Liver (tissue), 9 donors: ENCODE measurements around the gene MEX3B. TPM values are rescaled to one million over a fixed set of nuclear protein-coding genes. Genes with fewer than 3 reads are reported as not detected.

Source experiments
- DNase-seq: peaks from one replicate; pipeline ENCODE4 v3.0.0-alpha.2; 2017; ENCODE audit warnings: low spot score
- H3K27ac ChIP-seq, 2 donors: one replicate each; pipeline ENCODE4 v1.7.0; 2013; ENCODE audit warnings: inconsistent platforms in 2 of 2, low read length in 2 of 2, control low read depth in 1 of 2, low read depth in 1 of 2, mild to moderate bottlenecking in 1 of 2
- H3K27me3 ChIP-seq, 4 donors: one replicate each; pipeline versions ENCODE4 v1.6.1 to v1.7.0; 2013; ENCODE audit warnings: low read length in 3 of 4, inconsistent platforms in 1 of 4, mild to moderate bottlenecking in 1 of 4, moderate library complexity in 1 of 4; ENCODE audit not compliant: control insufficient read depth in 4 of 4, insufficient read depth in 4 of 4
- H3K36me3 ChIP-seq, 4 donors: one replicate each; pipeline versions ENCODE4 v1.6.1 to v1.7.0; 2013; ENCODE audit warnings: low read length in 3 of 4, mild to moderate bottlenecking in 3 of 4, low read depth in 1 of 4, moderate library complexity in 1 of 4; ENCODE audit not compliant: control insufficient read depth in 4 of 4, insufficient read depth in 3 of 4
- H3K4me1 ChIP-seq, 4 donors: one replicate each; pipeline versions ENCODE4 v1.6.1 to v1.7.0; 2013; ENCODE audit warnings: low read length in 3 of 4, mild to moderate bottlenecking in 3 of 4, moderate library complexity in 1 of 4; ENCODE audit not compliant: control insufficient read depth in 4 of 4, insufficient read depth in 4 of 4
- H3K4me3 ChIP-seq, 3 donors: one replicate each; pipeline versions ENCODE4 v1.6.1 to v1.7.0; 2013; ENCODE audit warnings: low read length in 3 of 3, control low read depth in 1 of 3, low read depth in 1 of 3, mild to moderate bottlenecking in 1 of 3
- H3K9ac ChIP-seq, 2 donors: one replicate each; pipeline ENCODE4 v1.7.0; 2013; ENCODE audit warnings: low read length in 2 of 2, mild to moderate bottlenecking in 2 of 2, moderate library complexity in 2 of 2, control low read depth in 1 of 2, low read depth in 1 of 2
- H3K9me3 ChIP-seq, 4 donors: one replicate each; pipeline versions ENCODE4 v1.6.1 to v1.7.0; 2013; ENCODE audit warnings: low read length in 3 of 4; ENCODE audit not compliant: control insufficient read depth in 4 of 4
- ATF3 ChIP-seq: IDR thresholded peaks from 2 replicates; pipeline ENCODE4 v1.6.1; 2016; ENCODE audit warnings: antibody characterized with exemption
- CTCF ChIP-seq: fragments of 150-350 bp; IDR thresholded peaks from 2 replicates; pipeline ENCODE4 v1.5.1; 2017; ENCODE audit warnings: improper control_type of control experiment, low read depth, low read length; ENCODE audit not compliant: missing input control
- EGR1 ChIP-seq, 2 donors: IDR thresholded peaks; 2 replicates each; pipeline ENCODE4 v1.6.1; 2016 to 2018; ENCODE audit warnings: antibody characterized with exemption in 2 of 2, low read depth in 2 of 2
- FOXA1 ChIP-seq: IDR thresholded peaks from 2 replicates; pipeline ENCODE4 v1.6.1; 2016; ENCODE audit warnings: antibody characterized with exemption
- GABPA ChIP-seq, 2 donors: IDR thresholded peaks in 1 of 2; conservative IDR thresholded peaks in 1 of 2; 2 replicates each; pipeline ENCODE4 v1.6.1; 2016; ENCODE audit warnings: antibody characterized with exemption in 2 of 2, mild to moderate bottlenecking in 1 of 2, moderate library complexity in 1 of 2
- HNF4A ChIP-seq, 2 donors: conservative IDR thresholded peaks; 2 replicates each; pipeline ENCODE4 v1.6.1; 2016; ENCODE audit warnings: antibody characterized with exemption in 2 of 2, mild to moderate bottlenecking in 2 of 2
- HNF4G ChIP-seq: IDR thresholded peaks from 2 replicates; pipeline ENCODE4 v1.6.1; 2016; ENCODE audit warnings: antibody characterized with exemption
- JUND ChIP-seq, 2 donors: IDR thresholded peaks; 2 replicates each; pipeline ENCODE4 v1.6.1; 2016; ENCODE audit warnings: antibody characterized with exemption in 2 of 2
- MAX ChIP-seq: IDR thresholded peaks from 2 replicates; pipeline ENCODE4 v1.6.1; 2016; ENCODE audit warnings: antibody characterized with exemption
- NR2F2 ChIP-seq: IDR thresholded peaks from 2 replicates; pipeline ENCODE4 v1.6.1; 2016; ENCODE audit warnings: antibody characterized with exemption
- RAD21 ChIP-seq, 2 donors: IDR thresholded peaks; 2 replicates each; pipeline ENCODE4 v1.6.1; 2016; ENCODE audit warnings: antibody characterized with exemption in 2 of 2, mild to moderate bottlenecking in 2 of 2
- RXRA ChIP-seq, 2 donors: IDR thresholded peaks; 2 replicates each; pipeline ENCODE4 v1.6.1; 2017 to 2018; ENCODE audit warnings: antibody characterized with exemption in 2 of 2, mild to moderate bottlenecking in 1 of 2
- SP1 ChIP-seq: IDR thresholded peaks from 2 replicates; pipeline ENCODE4 v1.6.1; 2018; ENCODE audit warnings: antibody characterized with exemption, mild to moderate bottlenecking
- TAF1 ChIP-seq: conservative IDR thresholded peaks from 2 replicates; pipeline ENCODE4 v1.6.1; 2016; ENCODE audit warnings: antibody characterized with exemption, mild to moderate bottlenecking
- YY1 ChIP-seq: IDR thresholded peaks from 2 replicates; pipeline ENCODE4 v1.6.1; 2016; ENCODE audit warnings: antibody characterized with exemption, mild to moderate bottlenecking
- WGBS: extraction: QIAGEN DNeasy Blood & Tissue Kit; methylation state at CpG from one replicate; pipeline ENCODE4 v1.1.7; 2013; 5-methylcytosine and 5-hydroxymethylcytosine counted together
- polyA plus RNA-seq, 2 donors: library from polyadenylated mRNA; stranded (reverse) in 1 of 2; unstranded in 1 of 2; fragments of 200-250 nt in 1 of 2; fragments of >200 nt in 1 of 2; fragmentation: Nextera tagmentation in 1 of 2; extraction: Ambion mirVana in 1 of 2; gene quantifications; one replicate each; pipeline versions ENCODE4 v1.2.1 to v1.2.3, GENCODE V29; 2013 to 2015
- total RNA-seq, 2 donors: library from RNA; depleted of rRNA; stranded (reverse); fragments of >200 nt; gene quantifications; one replicate each; pipeline ENCODE4 v1.2.3, GENCODE V29; 2014
- TF ChIP-seq, protein P1 (sequence below): IDR thresholded peaks from 2 replicates; pipeline ENCODE4 v1.6.1; 2016; ENCODE audit warnings: antibody characterized with exemption
- TF ChIP-seq, protein P2 (sequence below): IDR thresholded peaks from 2 replicates; pipeline ENCODE4 v1.6.1; 2016; ENCODE audit warnings: antibody characterized with exemption, mild to moderate bottlenecking
- donor health status: healthy.
- donor health status: healthy.
- donor health status: healthy.
- donor health status: healthy.
- donor health status: healthy.

MEX3B gene
- total and polyA plus RNA-seq, 4 donors: 0.33 to 1.4 (median 0.89) TPM; not detected in 1

DNA sequence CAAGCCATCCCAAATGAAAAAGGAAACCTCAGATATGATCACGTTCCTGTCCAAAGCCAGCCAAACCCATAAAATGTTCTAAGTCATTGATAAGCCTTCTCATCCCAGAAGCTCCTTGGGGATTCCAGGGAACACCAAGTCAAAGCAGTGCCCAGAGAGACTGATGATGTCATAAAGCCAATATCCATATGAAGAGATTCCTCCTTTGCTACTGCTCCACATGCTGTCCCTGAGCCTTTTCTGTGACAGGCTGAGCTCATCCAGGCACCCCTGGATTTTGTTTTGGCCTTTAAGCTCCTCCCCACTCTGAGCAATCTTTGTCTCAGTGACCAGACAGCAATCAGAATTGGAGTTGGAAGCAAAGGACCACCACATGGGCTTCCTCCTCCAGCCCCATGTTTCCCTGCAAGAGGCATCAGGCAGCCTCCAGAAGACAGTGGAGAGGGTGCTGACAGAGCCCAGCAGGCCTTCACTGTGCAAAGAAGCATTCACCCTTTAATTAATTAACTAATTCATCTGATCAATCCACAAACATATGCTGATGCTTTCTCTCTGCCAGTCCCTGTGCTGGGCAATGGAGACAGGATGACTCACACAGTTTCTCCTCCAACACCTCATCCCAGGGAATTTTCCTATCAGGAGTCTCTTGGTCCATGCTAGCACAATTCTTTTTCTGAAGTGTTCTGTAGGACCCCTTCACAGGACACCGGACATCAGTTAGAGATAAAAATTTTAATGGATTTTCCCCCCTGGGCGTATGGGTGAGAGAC, 25.0 kb downstream of the MEX3B start:
- no peak for TF ChIP-seq GABPA (IDR thresholded peaks at IDR 0.05 in 1 of 2, conservative IDR thresholded peaks at IDR 0.05 in 1 of 2)
- TF ChIP-seq EGR1 (IDR thresholded peaks at IDR 0.05; ENCODE audit: low read depth in 2 of 2): no peak
- TF ChIP-seq MAX: no peak
- no peak for TF ChIP-seq SP1
- TF ChIP-seq TAF1: no peak
- no peak for TF ChIP-seq RXRA (IDR thresholded peaks at IDR 0.05)
- TF ChIP-seq FOXA1: no peak
- no peak for TF ChIP-seq RAD21 (IDR thresholded peaks at IDR 0.05)
- no peak for TF ChIP-seq NR2F2
- TF ChIP-seq YY1: no peak
- TF ChIP-seq, protein P1, sequence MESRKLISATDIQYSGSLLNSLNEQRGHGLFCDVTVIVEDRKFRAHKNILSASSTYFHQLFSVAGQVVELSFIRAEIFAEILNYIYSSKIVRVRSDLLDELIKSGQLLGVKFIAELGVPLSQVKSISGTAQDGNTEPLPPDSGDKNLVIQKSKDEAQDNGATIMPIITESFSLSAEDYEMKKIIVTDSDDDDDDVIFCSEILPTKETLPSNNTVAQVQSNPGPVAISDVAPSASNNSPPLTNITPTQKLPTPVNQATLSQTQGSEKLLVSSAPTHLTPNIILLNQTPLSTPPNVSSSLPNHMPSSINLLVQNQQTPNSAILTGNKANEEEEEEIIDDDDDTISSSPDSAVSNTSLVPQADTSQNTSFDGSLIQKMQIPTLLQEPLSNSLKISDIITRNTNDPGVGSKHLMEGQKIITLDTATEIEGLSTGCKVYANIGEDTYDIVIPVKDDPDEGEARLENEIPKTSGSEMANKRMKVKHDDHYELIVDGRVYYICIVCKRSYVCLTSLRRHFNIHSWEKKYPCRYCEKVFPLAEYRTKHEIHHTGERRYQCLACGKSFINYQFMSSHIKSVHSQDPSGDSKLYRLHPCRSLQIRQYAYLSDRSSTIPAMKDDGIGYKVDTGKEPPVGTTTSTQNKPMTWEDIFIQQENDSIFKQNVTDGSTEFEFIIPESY: no peak
- no peak for TF ChIP-seq CTCF
- TF ChIP-seq, protein P2, sequence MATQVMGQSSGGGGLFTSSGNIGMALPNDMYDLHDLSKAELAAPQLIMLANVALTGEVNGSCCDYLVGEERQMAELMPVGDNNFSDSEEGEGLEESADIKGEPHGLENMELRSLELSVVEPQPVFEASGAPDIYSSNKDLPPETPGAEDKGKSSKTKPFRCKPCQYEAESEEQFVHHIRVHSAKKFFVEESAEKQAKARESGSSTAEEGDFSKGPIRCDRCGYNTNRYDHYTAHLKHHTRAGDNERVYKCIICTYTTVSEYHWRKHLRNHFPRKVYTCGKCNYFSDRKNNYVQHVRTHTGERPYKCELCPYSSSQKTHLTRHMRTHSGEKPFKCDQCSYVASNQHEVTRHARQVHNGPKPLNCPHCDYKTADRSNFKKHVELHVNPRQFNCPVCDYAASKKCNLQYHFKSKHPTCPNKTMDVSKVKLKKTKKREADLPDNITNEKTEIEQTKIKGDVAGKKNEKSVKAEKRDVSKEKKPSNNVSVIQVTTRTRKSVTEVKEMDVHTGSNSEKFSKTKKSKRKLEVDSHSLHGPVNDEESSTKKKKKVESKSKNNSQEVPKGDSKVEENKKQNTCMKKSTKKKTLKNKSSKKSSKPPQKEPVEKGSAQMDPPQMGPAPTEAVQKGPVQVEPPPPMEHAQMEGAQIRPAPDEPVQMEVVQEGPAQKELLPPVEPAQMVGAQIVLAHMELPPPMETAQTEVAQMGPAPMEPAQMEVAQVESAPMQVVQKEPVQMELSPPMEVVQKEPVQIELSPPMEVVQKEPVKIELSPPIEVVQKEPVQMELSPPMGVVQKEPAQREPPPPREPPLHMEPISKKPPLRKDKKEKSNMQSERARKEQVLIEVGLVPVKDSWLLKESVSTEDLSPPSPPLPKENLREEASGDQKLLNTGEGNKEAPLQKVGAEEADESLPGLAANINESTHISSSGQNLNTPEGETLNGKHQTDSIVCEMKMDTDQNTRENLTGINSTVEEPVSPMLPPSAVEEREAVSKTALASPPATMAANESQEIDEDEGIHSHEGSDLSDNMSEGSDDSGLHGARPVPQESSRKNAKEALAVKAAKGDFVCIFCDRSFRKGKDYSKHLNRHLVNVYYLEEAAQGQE: no peak
- TF ChIP-seq HNF4A (conservative IDR thresholded peaks at IDR 0.05): no peak
- TF ChIP-seq JUND (IDR thresholded peaks at IDR 0.05): no peak
- no peaks in the 10 kb centered on the region for H3K4me1 ChIP-seq

GRCh38 chr15:82018201-82018600, 27.6 kb downstream of the MEX3B start:
- Histone ChIP-seq H3K9me3 (no peaks in the 10 kb centered on the region), H3K27me3 (peaks cover 0 to 11% (median 2%) of the 10 kb centered on the region in 4 donors), H3K36me3 (no peaks in the 10 kb centered on the region), H3K27ac (no peak overlapping the region), H3K4me3 (no peak overlapping the region), H3K4me1 (no peaks in the 10 kb centered on the region), H3K9ac (no peak overlapping the region)
- 73% methylated on average over 4 of the region's 4 CpGs for WGBS
- DNase-seq: no peak
- TF ChIP-seq GABPA (IDR thresholded peaks at IDR 0.05 in 1 of 2, conservative IDR thresholded peaks at IDR 0.05 in 1 of 2) (no peak), YY1 (no peak), FOXA1 (no peak), MAX (no peak), HNF4G (no peak), ATF3 (no peak), RXRA (IDR thresholded peaks at IDR 0.05) (no peak), NR2F2 (no peak), HNF4A (conservative IDR thresholded peaks at IDR 0.05) (no peak)
- TF ChIP-seq, protein P2: no peak

More for the DNA sequence above, 25.0 kb downstream of the MEX3B start:
- peaks cover 0 to 15% (median 2%) of the 10 kb centered on the region in 4 donors for H3K27me3 ChIP-seq
- H3K9me3 ChIP-seq: no peaks in the 10 kb centered on the region
- H3K4me3 ChIP-seq: no peak overlapping the region
- H3K36me3 ChIP-seq: no peaks in the 10 kb centered on the region
- WGBS: 83% methylated on average over 3 of the region's 3 CpGs
- no peak overlapping the region for H3K9ac ChIP-seq
- DNase-seq: no peak
- no peak overlapping the region for H3K27ac ChIP-seq
